ENCODE data around the gene KCNIP1.

- TF ChIP-seq POLR2A (IDR thresholded peaks at IDR 0.05; ENCODE audit: low read depth) (no peak), CTCF (IDR thresholded peaks at IDR 0.05) (no peak)
These were observed 65.3 kb downstream of the KCNIP1 start for GRCh38 chr5:170569101-170569500.

All from esophagus muscularis mucosa (tissue), 3 donors.